ENCODE measurements around the gene CD248.

- TF ChIP-seq REST (IDR thresholded peaks at IDR 0.05; ENCODE audit: insufficient read depth in 1 of 2, low read depth in 2 of 2, low read length in 2 of 2) (no peak), SIN3A (IDR thresholded peaks at IDR 0.05; ENCODE audit: borderline replicate concordance, insufficient read depth, low read length) (no peak), POLR2AphosphoS5 (IDR thresholded peaks at IDR 0.05; ENCODE audit: low read depth, low read length) (no peak), TAF1 (IDR thresholded peaks at IDR 0.05; ENCODE audit: borderline replicate concordance, insufficient read depth, low read length) (no peak)
Measured at GRCh38 chr11:66339162-66339675, 22.4 kb upstream of the CD248 start.

Data from PFSK-1 (cell line).